Motor neuron (in vitro differentiated cells): ENCODE data around the gene UVRAG. TPM values are rescaled to one million over a fixed set of nuclear protein-coding genes. Genes with fewer than 3 reads are reported as not detected.
A peak's percentile ranks its signal among the peaks of the same experiment; 100 is the strongest.

Source experiments
- ATAC-seq, 8 experiments: fragments of 200-7000 bp; cut with Tn5 transposase; replicated peaks in 6 of 8; 2 replicates each; pipeline ENCODE4 v1.8.0; 2021; ENCODE audit warnings: mild to moderate bottlenecking in 8 of 8, moderate library complexity in 8 of 8
- H3K27ac ChIP-seq, 2 donors: fragments of 250-450 bp; sonication (Bioruptor Pico); 2 replicates each; pipeline ENCODE4 v1.9.0; 2021; ENCODE audit warnings: antibody characterized with exemption in 2 of 2, mild to moderate bottlenecking in 2 of 2, moderate library complexity in 1 of 2
- H3K4me1 ChIP-seq, 2 donors: fragments of 250-450 bp; sonication (Bioruptor Pico); replicated peaks in 1 of 2; 2 replicates each; pipeline ENCODE4 v1.6.1; 2021; ENCODE audit warnings: antibody characterized with exemption in 2 of 2, mild to moderate bottlenecking in 2 of 2, moderate library complexity in 1 of 2
- H3K4me3 ChIP-seq, 5 donors: fragments of 250-450 bp; sonication (Bioruptor Pico); 2 replicates each; pipeline ENCODE4 v1.9.0; 2021; ENCODE audit warnings: antibody characterized with exemption in 5 of 5, mild to moderate bottlenecking in 5 of 5, moderate library complexity in 4 of 5
- WGBS, 10 experiments: fragments of 450-650 bp; shearing (Covaris generic); methylation state at CpG; one replicate each; pipeline ENCODE4 v1.0.0; 2022; 5-methylcytosine and 5-hydroxymethylcytosine counted together
- in situ Hi-C, 9 experiments: fragments of 400-800 bp; cut with MboI; loops; one replicate each; pipeline ENCODE4 v1.15.0; 2021; ENCODE audit warnings: low sequenced_read_pairs in 9 of 9, low pct_unique_long_range_greater_than_20kb in 2 of 9; ENCODE audit not compliant: unreplicated experiment in 9 of 9
- total RNA-seq, 8 experiments: library from RNA; unstranded; fragments of 300-600 nt; gene quantifications; 2 replicates each; pipeline versions ENCODE4 v1.2.3 to v1.2.4, GENCODE V29; 2022

Gene UVRAG
- total RNA-seq, 8 experiments from 2014 or later: 17.2 to 24.4 (median 19.6) TPM

GRCh38 chr11:76149713-76150112, 334.7 kb downstream of the UVRAG start:
- Histone ChIP-seq H3K4me1 (peaks cover 0 to 13% of the 10 kb centered on the region in 2 donors), H3K27ac (no peak overlapping the region), H3K4me3 (no peak overlapping the region)
- no peak for ATAC-seq
- in situ Hi-C loops: loop anchor here in 2 of 9 experiments (25.0 kb wide), 2 partner anchors 237 to 262 kb away; no protein-coding TSS in a partner anchor
- 86 to 100% (median 100%) methylated on average over 1 to 3 of the region's 6 CpGs; no CpG with 5 or more reads in 3 of the 10 experiments for WGBS, 10 experiments

- 80 to 100% (median 89%) methylated on average over 1 to 4 of the region's 4 CpGs; no CpG with 5 or more reads in 4 of the 10 experiments for WGBS, 10 experiments
- no peak overlapping the region for H3K27ac ChIP-seq
- no peak overlapping the region for H3K4me3 ChIP-seq
- in situ Hi-C loops: loop anchor here in 1 of 9 experiments (25.0 kb wide), 1 partner anchor 238 kb away; no protein-coding TSS in a partner anchor
- H3K4me1 ChIP-seq: peaks cover 0 to 13% of the 10 kb centered on the region in 2 donors
- ATAC-seq: no peak
Measured at GRCh38 chr11:76150141-76150540, 335.1 kb downstream of the UVRAG start.

GRCh38 chr11:76151556-76152085, 336.6 kb downstream of the UVRAG start:
- H3K4me1 ChIP-seq: peaks cover 0 to 13% of the 10 kb centered on the region in 2 donors
- 43 to 100% (median 74%) methylated on average over 1 to 5 of the region's 5 CpGs; no CpG with 5 or more reads in 4 of the 10 experiments for WGBS, 10 experiments
- no peak overlapping the region for H3K27ac ChIP-seq
- no peak overlapping the region for H3K4me3 ChIP-seq
- in situ Hi-C loops: loop anchor here in 1 of 9 experiments (25.0 kb wide), 1 partner anchor 239 kb away; no protein-coding TSS in a partner anchor
- peak in 4 of 8 experiments; percentile 16 to 38 (median 24) for ATAC-seq

GRCh38 chr11:76152086-76152681, 337.2 kb downstream of the UVRAG start:
- 0 to 67% (median 38%) methylated on average over 1 to 22 of the region's 30 CpGs; no CpG with 5 or more reads in 2 of the 10 experiments for WGBS, 10 experiments
- Histone ChIP-seq H3K4me3 (no peak overlapping the region), H3K27ac (no peak overlapping the region), H3K4me1 (peaks cover 0 to 13% of the 10 kb centered on the region in 2 donors)
- in situ Hi-C loops: loop anchor here in 1 of 9 experiments (25.0 kb wide), 1 partner anchor 240 kb away; no protein-coding TSS in a partner anchor
- peak in 7 of 8 experiments; percentile 58 to 77 (median 71) for ATAC-seq

GRCh38 chr11:76152741-76153570, 337.9 kb downstream of the UVRAG start:
- ATAC-seq: no peak
- no peak overlapping the region for H3K4me3 ChIP-seq
- H3K4me1 ChIP-seq: peaks cover 0 to 13% of the 10 kb centered on the region in 2 donors
- 58 to 88% (median 74%) methylated on average over 1 to 9 of the region's 13 CpGs; no CpG with 5 or more reads in 2 of the 10 experiments for WGBS, 10 experiments
- in situ Hi-C loops: loop anchor here in 1 of 9 experiments (25.0 kb wide), 1 partner anchor 241 kb away; no protein-coding TSS in a partner anchor
- H3K27ac ChIP-seq: no peak overlapping the region

- peak in 3 of 8 experiments; percentile 21 to 69 (median 41) for ATAC-seq
- no peak overlapping the region for H3K27ac ChIP-seq
- no peak overlapping the region for H3K4me3 ChIP-seq
- in situ Hi-C loops: loop anchor here in 1 of 9 experiments (25.0 kb wide), 1 partner anchor 241 kb away; no protein-coding TSS in a partner anchor
- WGBS, 10 experiments: 0 to 93% (median 77%) methylated on average over 1 to 5 of the region's 6 CpGs; no CpG with 5 or more reads in 2 of the 10 experiments
- H3K4me1 ChIP-seq: peaks cover 0 to 13% of the 10 kb centered on the region in 2 donors
Measured at GRCh38 chr11:76153571-76153923, 338.5 kb downstream of the UVRAG start.

- WGBS, 10 experiments: 64 to 100% (median 84%) methylated on average over 2 to 10 of the region's 11 CpGs
- no peak overlapping the region for H3K4me3 ChIP-seq
- H3K4me1 ChIP-seq: peaks cover 0 to 11% of the 10 kb centered on the region in 2 donors
- in situ Hi-C loops: loop anchor here in 1 of 9 experiments (25.0 kb wide), 1 partner anchor 243 kb away; no protein-coding TSS in a partner anchor
- H3K27ac ChIP-seq: no peak overlapping the region
- no peak for ATAC-seq
Measured at GRCh38 chr11:76155500-76156227, 340.7 kb downstream of the UVRAG start.

GRCh38 chr11:76156971-76157427, 342.0 kb downstream of the UVRAG start:
- Histone ChIP-seq H3K27ac (no peak overlapping the region), H3K4me3 (no peak overlapping the region), H3K4me1 (peaks cover 10 to 14% of the 10 kb centered on the region in 2 donors)
- no peak for ATAC-seq
- WGBS, 10 experiments: 40 to 86% (median 76%) methylated on average over 1 to 7 of the region's 12 CpGs; no CpG with 5 or more reads in 6 of the 10 experiments
- in situ Hi-C loops: loop anchor here in 1 of 9 experiments (25.0 kb wide), 1 partner anchor 245 kb away; no protein-coding TSS in a partner anchor

GRCh38 chr11:76157891-76158290, 342.9 kb downstream of the UVRAG start:
- Histone ChIP-seq H3K4me3 (no peak overlapping the region), H3K4me1 (peaks cover 19 to 23% of the 10 kb centered on the region in 2 donors), H3K27ac (no peak overlapping the region)
- WGBS, 10 experiments: 43 to 95% (median 60%) methylated on average over 2 to 7 of the region's 7 CpGs; no CpG with 5 or more reads in 3 of the 10 experiments
- in situ Hi-C loops: loop anchor here in 1 of 9 experiments (25.0 kb wide), 1 partner anchor 246 kb away; no protein-coding TSS in a partner anchor
- no peak for ATAC-seq

- in situ Hi-C loops: loop anchor here in 1 of 9 experiments (25.0 kb wide), 1 partner anchor 246 kb away; no protein-coding TSS in a partner anchor
- ATAC-seq: no peak
- no peak overlapping the region for H3K4me3 ChIP-seq
- WGBS, 10 experiments: 67 to 100% (median 87%) methylated on average over 1 to 7 of the region's 24 CpGs; no CpG with 5 or more reads in 1 of the 10 experiments
- H3K4me1 ChIP-seq: peaks cover 22 to 29% of the 10 kb centered on the region in 2 donors
- no peak overlapping the region for H3K27ac ChIP-seq
Measured at GRCh38 chr11:76158394-76159302, 343.6 kb downstream of the UVRAG start.

- Histone ChIP-seq H3K4me3 (no peak overlapping the region), H3K27ac (no peak overlapping the region), H3K4me1 (peaks cover 22 to 29% of the 10 kb centered on the region in 2 donors)
- 87 to 100% methylated on average over 2 to 3 of the region's 14 CpGs; no CpG with 5 or more reads in 8 of the 10 experiments for whole genome bisulfite sequencing, 10 experiments
- in situ Hi-C loops: loop anchor here in 1 of 9 experiments (25.0 kb wide), 1 partner anchor 247 kb away; no protein-coding TSS in a partner anchor
- ATAC-seq: no peak
Measured at GRCh38 chr11:76159303-76159937, 344.4 kb downstream of the UVRAG start.
